Vagina (tissue), 2 donors: Measurements from ENCODE around the gene RGS6. TPM values are rescaled to one million over a fixed set of nuclear protein-coding genes. Genes with fewer than 3 reads are reported as not detected.

Experiments used
- DNase-seq, 2 donors: peaks; one replicate each; pipeline ENCODE4 v3.0.0-alpha.2; 2017; ENCODE audit errors: extremely low spot score in 2 of 2
- H3K27ac ChIP-seq: fragments of 200-600 bp; sonication (generic); one replicate; pipeline ENCODE4 v1.5.1; 2019
- H3K27me3 ChIP-seq: fragments of 200-600 bp; sonication (generic); one replicate; pipeline ENCODE4 v1.5.1; 2019
- H3K36me3 ChIP-seq, 2 donors: fragments of 200-600 bp; sonication (generic); one replicate each; pipeline ENCODE4 v1.5.1; 2017 to 2019
- H3K4me1 ChIP-seq: fragments of 200-600 bp; sonication (generic); one replicate; pipeline ENCODE4 v1.5.1; 2019
- H3K4me3 ChIP-seq, 2 donors: fragments of 200-600 bp; sonication (generic); 1 replicate in 1 of 2; 2 replicates in 1 of 2; pipeline ENCODE4 v1.5.1; 2016 to 2019
- H3K9me3 ChIP-seq: fragments of 200-600 bp; sonication (generic); one replicate; pipeline ENCODE4 v1.5.1; 2019
- POLR2A ChIP-seq, 2 donors: fragments of 450-650 bp; IDR thresholded peaks; one replicate each; pipeline ENCODE4 v1.6.1; 2017; ENCODE audit warnings: antibody characterized with exemption in 2 of 2, mild to moderate bottlenecking in 2 of 2, moderate library complexity in 2 of 2
- POLR2AphosphoS5 ChIP-seq, 2 donors: sonication (generic); formaldehyde crosslinking; IDR thresholded peaks; one replicate each; pipeline ENCODE4 v1.9.0; 2017; ENCODE audit warnings: antibody characterized with exemption in 2 of 2, mild to moderate bottlenecking in 2 of 2, low read depth in 1 of 2; ENCODE audit not compliant: insufficient read depth in 1 of 2
- intact Hi-C: fragments of 100-400 bp; cut with DNase I; formaldehyde crosslinking; loops from one replicate; pipeline ENCODE4 v1.15.1; 2023
- total RNA-seq: library from RNA; depleted of rRNA; stranded (reverse); fragments of >200 nt; gene quantifications from one replicate; pipeline ENCODE4 v1.2.3, GENCODE V29; 2016
- TF ChIP-seq, protein P1 (sequence below), 3 experiments: fragments of 450-650 bp in 2 of 3; fragments of 200-600 bp in 1 of 3; sonication (generic) in 1 of 3; IDR thresholded peaks; one replicate each; pipeline ENCODE4 v1.5.1; 2017 to 2019; ENCODE audit warnings: antibody characterized with exemption in 3 of 3, mild to moderate bottlenecking in 2 of 3, moderate library complexity in 2 of 3

RGS6 gene
- total RNA-seq, 1 donor from 2014 or later = 2.0 TPM

DNA sequence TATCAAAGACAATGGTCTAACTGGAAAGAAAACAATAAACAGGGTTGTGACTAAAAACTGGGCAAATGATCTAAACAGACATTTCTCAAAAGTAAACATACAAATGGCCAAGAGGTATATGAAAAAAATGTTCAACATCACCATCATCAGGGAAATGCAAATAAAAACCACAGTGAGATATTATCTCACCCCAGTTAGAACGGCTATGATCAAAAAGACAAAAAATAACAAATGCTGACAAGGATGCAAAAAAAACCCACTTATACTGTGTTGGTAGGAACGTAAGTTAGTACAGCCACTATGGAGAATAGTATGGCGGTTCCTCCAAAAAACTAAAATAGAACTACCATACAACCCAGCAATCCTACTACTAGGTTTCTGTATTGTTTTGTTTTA is 470.1 kb downstream of the RGS6 start:
- Histone ChIP-seq H3K27me3 (no peaks in the 10 kb centered on the region), H3K4me1 (no peaks in the 10 kb centered on the region), H3K36me3 (no peaks in the 10 kb centered on the region), H3K27ac (no peak overlapping the region), H3K4me3 (no peak overlapping the region), H3K9me3 (no peaks in the 10 kb centered on the region)
- TF ChIP-seq POLR2A (IDR thresholded peaks at IDR 0.05) (no peak), POLR2AphosphoS5 (IDR thresholded peaks at IDR 0.05; ENCODE audit: insufficient read depth in 1 of 2, low read depth in 1 of 2) (no peak)
- TF ChIP-seq, protein P1, sequence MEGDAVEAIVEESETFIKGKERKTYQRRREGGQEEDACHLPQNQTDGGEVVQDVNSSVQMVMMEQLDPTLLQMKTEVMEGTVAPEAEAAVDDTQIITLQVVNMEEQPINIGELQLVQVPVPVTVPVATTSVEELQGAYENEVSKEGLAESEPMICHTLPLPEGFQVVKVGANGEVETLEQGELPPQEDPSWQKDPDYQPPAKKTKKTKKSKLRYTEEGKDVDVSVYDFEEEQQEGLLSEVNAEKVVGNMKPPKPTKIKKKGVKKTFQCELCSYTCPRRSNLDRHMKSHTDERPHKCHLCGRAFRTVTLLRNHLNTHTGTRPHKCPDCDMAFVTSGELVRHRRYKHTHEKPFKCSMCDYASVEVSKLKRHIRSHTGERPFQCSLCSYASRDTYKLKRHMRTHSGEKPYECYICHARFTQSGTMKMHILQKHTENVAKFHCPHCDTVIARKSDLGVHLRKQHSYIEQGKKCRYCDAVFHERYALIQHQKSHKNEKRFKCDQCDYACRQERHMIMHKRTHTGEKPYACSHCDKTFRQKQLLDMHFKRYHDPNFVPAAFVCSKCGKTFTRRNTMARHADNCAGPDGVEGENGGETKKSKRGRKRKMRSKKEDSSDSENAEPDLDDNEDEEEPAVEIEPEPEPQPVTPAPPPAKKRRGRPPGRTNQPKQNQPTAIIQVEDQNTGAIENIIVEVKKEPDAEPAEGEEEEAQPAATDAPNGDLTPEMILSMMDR (IDR thresholded peaks at IDR 0.05) = no peak
- intact Hi-C loops = no loop called here
- DNase-seq = no peak

DNA sequence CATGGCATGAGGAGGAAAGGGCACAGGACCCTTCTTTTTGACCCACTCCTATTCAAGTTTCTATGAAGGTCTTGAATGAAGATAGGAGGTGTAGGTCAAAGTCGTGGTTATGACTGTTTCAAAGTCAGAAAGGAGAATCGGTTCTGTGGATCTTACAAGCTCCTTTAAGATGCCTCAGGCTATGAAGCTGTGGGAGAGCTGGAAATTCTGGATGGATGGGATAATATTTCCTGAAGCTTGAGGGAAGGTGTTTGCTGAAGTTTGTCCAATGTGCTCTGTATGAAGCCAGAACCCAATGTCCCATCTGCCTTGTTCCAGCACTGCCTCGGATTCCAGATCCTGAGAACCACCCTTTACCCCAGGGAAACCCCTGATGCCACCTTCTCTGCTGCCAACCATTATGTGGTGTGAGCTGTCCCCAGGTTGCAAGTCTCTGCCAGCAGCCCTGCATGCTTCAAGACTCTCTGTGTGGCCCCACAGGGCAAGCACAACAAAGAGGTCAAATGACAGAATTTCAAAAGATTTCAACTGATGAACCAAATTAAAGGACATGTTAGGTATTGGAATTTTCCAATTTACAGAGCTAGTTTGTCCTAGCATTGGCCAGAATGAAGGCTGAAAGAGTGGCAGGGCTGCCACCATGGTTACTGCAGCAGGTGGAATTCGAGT is 472.0 kb downstream of the RGS6 start:
- Histone ChIP-seq H3K27me3 (no peaks in the 10 kb centered on the region), H3K4me1 (no peaks in the 10 kb centered on the region), H3K27ac (no peak overlapping the region), H3K9me3 (no peaks in the 10 kb centered on the region), H3K36me3 (no peaks in the 10 kb centered on the region), H3K4me3 (no peak overlapping the region)
- intact Hi-C loops = no loop called here
- no peak for DNase-seq
- TF ChIP-seq, protein P1 (IDR thresholded peaks at IDR 0.05) = no peak
- TF ChIP-seq POLR2AphosphoS5 (IDR thresholded peaks at IDR 0.05; ENCODE audit: insufficient read depth in 1 of 2, low read depth in 1 of 2) (no peak), POLR2A (IDR thresholded peaks at IDR 0.05) (no peak)

DNA sequence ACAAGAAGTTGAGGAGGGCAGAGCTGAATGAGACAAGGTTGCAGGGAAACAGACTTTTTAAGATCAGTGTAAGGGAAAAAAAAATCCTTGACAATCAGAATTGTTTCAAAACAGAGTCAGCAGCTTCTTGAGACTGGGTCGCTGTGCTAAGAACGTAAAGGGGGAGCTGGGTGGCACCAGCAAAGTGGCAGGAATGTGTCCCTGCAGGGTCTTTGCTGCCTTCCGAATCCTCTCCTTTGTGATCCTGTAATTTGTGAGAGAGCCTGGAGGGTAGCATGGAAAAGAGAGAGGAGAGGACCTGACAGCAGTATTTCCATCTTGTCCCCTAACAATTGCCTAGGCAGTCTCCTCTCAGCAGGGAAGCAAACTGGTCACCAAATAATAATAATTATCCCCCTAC is 472.8 kb downstream of the RGS6 start:
- no peak for TF ChIP-seq POLR2AphosphoS5 (IDR thresholded peaks at IDR 0.05; ENCODE audit: insufficient read depth in 1 of 2, low read depth in 1 of 2)
- TF ChIP-seq, protein P1 (IDR thresholded peaks at IDR 0.05) = no peak
- TF ChIP-seq POLR2A (IDR thresholded peaks at IDR 0.05) = no peak
- Histone ChIP-seq H3K4me1 (no peaks in the 10 kb centered on the region), H3K9me3 (no peaks in the 10 kb centered on the region), H3K27me3 (no peaks in the 10 kb centered on the region), H3K36me3 (no peaks in the 10 kb centered on the region), H3K4me3 (no peak overlapping the region), H3K27ac (no peak overlapping the region)
- intact Hi-C loops = no loop called here
- no peak for DNase-seq

DNA sequence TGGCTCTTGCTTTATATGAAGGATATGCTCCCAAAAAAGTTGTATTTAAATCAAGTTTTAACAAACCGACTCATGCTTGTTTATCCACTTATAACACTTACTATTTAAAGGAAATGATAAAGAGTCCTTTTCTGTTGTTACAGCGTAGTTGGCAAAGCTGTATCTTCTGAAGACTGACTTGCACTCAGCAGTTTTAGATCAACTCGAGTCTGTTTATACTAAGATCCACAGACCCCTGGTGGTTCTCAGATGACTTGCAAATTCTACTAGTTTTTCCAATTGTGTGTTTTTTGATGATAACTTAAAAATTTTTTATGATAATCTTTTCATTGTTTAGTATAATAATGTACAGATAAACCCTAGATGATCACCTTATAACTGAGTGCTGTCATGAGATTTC is 475.8 kb downstream of the RGS6 start:
- H3K4me1 ChIP-seq = no peaks in the 10 kb centered on the region
- no peak overlapping the region for H3K27ac ChIP-seq
- H3K4me3 ChIP-seq = no peak overlapping the region
- no peak for TF ChIP-seq POLR2A (IDR thresholded peaks at IDR 0.05)
- H3K36me3 ChIP-seq = no peaks in the 10 kb centered on the region
- intact Hi-C loops = no loop called here
- H3K27me3 ChIP-seq = no peaks in the 10 kb centered on the region
- no peak for DNase-seq
- H3K9me3 ChIP-seq = no peaks in the 10 kb centered on the region

DNA sequence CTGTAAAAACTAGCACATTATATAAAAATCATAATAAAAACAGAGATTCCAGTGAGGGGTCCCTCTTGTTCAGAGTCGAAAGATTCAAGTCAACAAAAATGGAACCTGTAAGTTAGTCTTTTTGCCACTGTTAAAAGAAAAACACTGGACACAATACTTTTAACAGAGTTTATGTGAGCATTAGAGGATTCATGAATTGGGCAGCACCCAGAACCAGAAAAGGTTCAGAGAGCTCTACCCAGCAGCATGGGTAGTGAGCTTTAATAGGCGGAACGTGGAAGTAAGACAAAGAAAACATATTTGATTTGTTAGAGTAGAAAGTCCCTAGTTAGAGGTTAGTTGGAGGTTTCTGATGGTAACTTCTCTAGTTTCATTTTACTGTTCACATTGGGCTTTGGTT is 476.8 kb downstream of the RGS6 start:
- Histone ChIP-seq H3K4me3 (no peak overlapping the region), H3K27ac (no peak overlapping the region), H3K9me3 (no peaks in the 10 kb centered on the region), H3K4me1 (no peaks in the 10 kb centered on the region), H3K36me3 (no peaks in the 10 kb centered on the region), H3K27me3 (no peaks in the 10 kb centered on the region)
- no peak for DNase-seq
- intact Hi-C loops = no loop called here
- no peak for TF ChIP-seq POLR2A (IDR thresholded peaks at IDR 0.05)
- TF ChIP-seq POLR2AphosphoS5 (IDR thresholded peaks at IDR 0.05; ENCODE audit: insufficient read depth in 1 of 2, low read depth in 1 of 2) = no peak
- TF ChIP-seq, protein P1 (IDR thresholded peaks at IDR 0.05) = no peak
